Measurements from ENCODE around the gene SLC30A7.
"Not testable (repeated sequence)": the region's sequence is repeated elsewhere in the genome, so short reads cannot be mapped to it uniquely, and the experiment has no call there.

Gene SLC30A7

DNA sequence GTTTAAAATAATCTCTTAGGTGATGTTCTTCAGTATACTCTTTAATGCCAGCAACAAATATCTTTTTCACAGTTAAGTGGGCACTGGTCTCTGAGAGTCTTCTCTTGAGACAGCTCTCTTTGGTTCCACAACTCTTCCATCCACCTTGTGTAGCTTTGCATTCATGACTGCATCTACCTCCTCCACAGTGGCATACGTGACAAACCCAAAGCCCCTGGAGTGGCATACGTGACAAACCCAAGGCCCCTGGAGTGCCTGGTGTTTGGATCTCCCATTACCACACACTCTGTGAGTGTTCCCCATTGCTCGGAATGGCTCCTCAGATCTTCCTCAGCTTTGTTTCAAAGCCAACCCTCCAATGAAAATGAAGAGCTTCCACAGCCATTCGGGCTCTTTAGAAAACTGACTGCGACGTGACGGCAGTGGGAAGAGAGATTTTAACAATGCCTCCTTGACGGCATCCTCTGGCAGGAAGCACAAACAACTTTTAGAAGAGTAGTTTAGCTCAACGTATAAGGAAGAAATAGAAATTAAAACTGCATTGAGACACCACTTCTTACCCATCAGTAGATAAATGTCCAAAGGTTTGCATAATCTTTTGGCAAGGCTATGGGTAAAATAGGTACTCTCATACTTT lies 45.8 kb downstream of the SLC30A7 start:
- no peak for DNase-seq

DNA sequence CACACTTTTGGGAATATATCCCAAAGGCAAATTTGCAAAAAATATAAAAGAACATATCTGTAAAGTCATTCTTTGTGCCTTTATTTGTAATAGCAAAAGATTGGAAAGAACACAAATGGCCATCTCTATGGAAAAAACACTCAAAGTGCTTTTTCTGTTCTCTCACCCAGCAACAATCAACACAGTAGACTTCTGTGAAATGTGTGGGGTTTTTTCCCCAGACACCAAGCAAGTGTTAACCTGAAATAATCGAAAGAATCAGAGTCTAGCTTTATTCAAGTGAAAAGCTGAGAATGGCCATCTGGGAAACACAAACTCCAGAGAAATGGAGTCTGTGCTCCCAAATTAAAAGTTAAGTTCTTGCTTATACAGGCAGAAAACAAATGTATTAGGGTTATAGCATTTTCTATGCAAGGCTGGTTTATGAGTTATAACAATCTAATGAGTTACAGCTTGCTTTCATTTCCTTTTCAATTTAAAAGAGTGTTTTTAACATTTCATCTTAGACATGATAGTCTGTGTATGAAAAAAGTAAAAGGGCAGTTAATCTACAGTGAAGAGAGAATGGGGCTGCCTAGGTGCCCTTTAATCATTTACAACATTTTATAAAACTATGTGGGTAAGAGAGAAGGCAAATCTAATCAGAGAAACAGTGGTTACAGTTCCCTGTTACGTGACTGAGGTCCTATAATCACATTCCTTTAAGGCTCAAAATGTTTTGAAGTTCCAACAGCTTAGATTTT lies 46.6 kb downstream of the SLC30A7 start:
- no peak for DNase-seq

DNA sequence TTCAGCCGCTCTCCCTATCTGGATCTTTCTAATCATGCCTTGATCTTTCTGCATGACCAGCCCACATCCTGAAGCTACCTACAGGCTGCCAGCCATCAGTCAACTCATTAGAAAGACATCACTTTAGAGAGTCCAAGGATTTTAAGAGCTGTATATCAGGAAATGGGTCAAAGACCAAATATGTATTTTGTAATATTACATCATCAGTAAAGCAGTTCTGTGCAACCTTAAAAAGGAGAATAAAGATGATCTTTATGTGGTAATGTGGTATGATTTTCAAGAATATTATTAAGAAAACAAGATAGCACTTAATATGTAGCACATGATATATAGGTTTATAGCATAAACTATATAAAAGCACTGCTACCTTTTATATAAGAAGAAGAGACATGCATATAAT lies 47.6 kb downstream of the SLC30A7 start:
- DNase-seq: no peak

DNA sequence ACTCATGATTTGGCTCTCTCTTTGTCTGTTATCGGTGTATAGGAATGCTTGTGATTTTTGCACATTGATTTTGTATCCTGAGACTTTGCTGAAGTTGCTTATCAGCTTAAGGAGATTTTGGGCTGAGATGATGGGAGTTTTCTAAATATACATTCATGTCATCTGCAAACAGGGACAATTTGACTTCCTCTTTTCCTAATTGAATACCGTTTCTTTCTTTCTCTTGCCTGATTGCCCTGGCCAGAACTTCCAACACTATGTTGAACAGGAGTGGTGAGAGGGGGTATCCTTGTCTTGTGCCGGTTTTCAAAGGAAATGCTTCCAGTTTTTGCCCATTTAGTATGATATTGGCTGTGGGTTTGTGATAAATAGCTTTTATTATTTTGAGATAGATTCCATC lies 50.2 kb downstream of the SLC30A7 start:
- DNase-seq: not testable (repeated sequence)

DNA sequence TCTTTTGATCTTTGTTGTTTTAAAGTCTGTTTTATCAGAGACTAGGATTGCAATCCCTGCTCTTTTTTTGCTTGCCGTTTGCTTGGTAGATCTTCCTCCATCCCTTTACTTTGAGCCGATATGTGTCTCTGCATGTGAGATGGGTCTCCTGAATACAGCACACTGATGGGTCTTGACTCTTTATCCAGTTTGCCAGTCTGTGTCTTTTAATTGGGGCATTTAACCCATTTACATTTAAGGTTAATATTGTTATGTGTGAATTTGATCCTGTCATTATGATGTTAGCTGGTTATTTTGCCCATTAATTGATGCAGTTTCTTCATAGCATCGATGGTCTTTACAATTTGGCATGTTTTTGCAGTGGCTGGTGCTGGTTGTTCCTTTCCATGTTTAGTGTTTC lies 51.9 kb downstream of the SLC30A7 start:
- DNase-seq: not testable (repeated sequence)

DNA sequence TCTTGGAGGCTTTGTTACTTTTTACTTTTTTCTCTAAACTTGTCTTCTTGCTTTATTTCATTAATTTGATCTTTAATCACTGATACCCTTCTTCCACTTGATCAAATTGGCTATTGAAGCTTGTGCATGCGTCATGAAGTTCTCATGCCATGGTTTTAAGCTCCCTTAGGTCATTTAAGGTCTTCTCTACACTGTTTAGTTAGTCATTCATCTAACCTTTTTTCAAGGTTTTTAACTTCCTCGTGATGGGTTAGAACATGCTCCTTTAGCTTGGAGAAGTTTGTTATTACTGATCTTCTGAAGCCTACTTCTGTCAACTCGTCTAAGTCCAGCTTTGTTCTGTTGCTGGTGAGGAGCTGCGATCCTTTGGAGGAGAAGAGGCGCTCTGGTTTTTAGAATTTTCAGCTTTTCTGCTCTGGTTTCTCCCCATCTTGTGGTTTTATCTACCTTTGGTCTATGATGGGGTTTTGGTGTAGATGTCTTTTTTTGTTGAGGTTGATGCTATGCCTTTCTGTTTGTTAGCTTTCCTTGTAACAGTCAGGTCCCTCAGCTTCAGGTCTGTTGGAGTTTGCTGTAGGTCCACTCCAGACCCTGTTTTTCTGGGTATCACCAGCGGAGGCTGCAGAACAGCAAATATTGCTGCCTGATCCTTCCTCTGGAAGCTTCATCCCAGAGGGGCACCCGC lies 53.0 kb downstream of the SLC30A7 start:
- DNase-seq: not testable (repeated sequence)

DNA sequence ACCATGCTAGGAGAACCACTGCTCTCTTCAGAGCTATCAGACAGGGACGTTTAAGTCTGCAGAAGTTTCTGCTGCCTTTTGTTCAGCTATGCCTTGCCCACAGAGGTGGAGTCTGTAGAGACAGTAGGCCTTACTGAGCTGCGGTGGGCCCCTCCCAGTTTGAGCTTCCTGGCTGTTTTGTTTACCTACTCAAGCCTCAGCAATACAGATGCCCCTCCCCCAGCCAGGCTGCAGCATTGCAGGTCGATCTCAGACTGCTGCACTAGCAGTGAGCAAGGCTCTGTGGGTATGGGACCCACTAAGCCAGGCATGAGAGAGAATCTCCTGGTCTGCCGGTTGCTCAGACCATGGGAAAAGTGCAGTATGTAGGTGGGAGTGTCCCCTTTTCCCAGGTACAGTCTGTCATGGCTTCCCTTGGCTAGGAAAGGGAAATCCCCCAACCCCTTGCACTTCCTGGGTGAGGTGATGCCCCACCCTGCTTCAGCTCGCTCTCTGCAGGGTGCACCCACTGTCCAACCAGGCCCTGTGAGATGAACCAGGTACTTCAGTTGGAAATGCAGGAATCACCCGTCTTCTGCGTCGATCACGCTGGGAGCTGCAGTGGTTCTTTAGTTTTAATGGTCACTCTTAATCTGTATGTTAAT lies 53.7 kb downstream of the SLC30A7 start:
- not testable (repeated sequence) for DNase-seq

DNA sequence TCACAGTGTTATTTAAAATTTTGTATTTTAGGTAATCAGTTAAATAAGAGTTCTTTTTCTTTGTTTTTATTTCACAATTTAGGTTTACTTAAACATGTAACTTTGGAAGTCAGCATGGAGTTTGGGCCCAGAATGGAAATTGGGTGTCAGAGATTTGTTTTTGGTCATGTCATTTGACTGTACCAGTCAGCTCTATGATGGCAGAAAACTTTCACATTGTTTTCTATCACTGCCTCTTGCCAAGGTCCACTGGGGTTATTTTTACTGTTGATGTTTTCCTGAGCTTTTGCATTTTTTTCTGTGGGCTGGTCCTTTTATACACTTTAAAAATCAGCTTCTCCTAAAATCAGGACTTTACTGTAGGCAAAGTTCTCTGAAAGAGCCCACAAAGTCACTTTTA lies 54.4 kb downstream of the SLC30A7 start:
- no peak for DNase-seq

DNA sequence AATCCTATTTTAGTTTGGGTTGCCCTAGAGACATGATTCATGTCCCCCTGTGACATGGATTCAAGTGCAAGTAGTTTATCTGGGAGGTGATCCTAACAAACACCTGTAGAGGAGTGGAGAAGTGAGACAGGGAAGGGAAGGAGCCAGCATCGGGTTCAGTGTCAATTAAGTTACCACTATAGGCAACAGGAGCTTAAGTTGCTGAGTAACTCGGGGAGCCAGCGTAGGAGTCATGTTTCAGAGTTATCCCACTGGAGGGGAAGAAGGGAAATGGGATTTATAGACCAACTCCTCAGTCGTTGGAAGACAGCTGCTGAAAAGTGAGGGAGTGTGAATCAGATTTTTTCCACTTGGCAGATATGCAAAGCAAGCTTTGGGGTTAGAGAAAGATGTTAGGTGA lies 54.9 kb downstream of the SLC30A7 start:
- no peak for DNase-seq

DNA sequence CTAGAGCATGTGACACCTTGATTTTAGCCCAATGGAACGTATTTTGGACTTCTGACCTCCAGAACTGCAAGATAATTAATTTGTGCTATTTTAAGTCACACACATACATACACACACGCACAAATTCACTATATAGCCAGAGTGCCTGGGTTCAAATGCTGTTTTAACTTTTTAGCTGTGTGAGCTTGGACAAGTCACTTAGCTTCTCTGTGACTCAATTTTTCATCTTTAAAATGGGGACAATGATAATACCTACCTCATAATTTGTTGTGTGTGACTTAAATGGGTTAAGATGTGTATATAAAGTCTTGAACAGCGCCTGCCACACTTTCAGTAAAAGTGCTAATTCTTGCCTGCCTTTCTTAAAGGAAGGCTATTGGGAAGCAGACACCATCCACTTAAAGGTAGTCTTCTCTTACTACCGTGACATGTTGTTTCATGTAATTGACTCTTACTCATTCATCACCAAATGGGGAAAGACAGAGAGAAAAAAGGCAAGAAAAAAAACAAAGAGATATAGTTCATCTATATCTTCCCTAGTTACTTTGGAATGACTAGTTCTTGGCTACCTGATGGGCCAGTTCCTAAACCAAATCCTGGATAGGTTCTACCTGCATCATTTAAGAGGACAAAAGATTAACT lies 56.3 kb downstream of the SLC30A7 start:
- DNase-seq: no peak

DNA sequence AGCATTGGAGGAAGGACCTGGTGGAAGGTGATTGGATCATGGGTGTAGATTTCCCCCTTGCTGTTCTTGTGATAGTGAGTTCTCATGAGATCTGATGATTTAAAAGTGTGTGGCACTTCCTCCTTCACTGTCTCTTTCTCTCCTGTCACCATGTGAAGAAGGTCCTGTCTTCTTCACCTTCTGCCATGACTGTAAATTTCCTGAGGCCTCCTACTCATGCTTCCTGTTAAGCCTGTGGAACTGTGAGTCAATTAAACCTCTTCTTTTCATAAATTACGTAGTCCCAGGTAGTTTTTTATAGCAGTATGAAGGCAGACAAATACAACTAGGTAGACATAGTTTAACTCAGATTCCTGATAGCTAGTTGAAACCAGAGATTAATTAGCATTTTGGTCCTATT lies 57.1 kb downstream of the SLC30A7 start:
- not testable (repeated sequence) for DNase-seq

DNA sequence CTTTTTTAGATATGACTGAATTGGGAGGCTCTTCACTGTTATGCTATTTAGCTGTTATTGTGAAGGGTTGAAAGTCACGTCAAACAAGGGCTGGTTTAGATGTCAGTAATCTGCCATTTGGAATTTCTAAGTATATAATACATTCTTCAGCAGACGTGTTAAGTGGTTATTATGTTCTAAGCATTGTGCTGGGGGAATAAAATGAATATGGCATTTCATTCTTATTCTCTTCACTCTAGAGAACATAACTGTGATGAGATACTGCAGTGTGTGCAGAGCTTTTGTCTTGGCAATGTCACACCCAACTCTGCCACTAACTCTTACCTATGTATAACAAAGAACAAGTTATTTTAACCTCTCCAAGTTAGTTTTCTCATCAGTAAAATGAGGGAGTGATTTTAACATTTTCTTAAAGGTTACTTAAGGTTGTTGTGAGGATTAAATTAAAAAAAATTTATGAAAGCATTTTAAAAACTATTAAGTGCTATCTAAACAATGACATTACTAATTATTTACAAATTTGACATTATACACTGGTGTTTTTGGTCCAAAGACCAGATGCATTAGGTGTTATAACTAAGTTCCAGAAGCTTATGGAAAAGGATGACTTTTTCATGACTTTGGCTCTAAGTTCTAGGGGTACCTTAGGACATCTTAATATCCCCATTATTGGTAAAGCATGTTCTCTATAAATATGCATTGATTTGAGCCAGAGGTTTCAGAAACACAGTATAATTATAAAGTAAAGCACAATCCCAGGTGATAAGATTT lies 58.3 kb downstream of the SLC30A7 start:
- DNase-seq: no peak

DNA sequence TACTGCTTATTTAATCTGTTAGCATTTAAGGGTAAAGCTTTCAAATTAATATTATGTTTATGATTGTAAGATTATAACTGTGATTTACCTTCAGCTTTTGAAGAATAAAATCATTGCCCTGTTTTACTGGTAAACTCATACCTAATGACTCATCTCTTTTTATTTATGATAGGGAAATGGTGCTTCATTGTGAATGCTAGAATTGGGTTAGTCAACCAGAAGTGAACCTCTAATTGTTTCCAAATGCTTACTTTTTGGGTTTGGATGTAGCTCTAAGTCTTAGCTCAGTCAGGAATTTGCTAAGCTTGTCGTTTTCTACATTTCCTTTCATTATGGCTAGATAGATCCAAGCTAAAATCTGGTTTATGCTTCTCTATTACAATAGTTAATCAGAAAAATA lies 59.4 kb downstream of the SLC30A7 start:
- DNase-seq: no peak

DNA sequence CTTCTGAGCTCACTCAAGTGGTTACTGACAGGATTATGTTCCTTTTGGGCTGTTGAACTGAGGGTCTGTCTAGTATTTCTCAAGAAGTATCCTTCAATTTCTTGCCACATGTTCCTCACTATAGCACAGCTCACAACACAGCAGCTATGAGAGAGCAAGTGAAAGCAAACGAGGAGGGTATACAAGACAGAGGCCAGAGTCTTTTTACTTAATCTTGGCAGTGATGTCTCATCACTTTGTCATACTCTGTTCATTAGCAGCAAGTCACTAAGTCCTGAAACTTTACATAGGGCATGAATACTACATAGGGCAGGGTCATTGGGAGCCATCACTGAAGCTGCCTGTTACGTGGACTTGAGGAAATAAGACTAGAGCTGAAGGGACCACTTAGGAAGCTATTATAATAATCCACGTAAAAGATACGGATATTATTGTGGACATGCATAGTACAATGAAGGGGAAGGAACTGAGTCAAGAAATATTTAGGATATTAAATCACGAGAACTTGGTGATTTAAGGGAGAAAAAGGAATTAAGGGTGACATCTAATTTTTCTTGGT lies 63.7 kb downstream of the SLC30A7 start:
- DNase-seq: no peak

DNA sequence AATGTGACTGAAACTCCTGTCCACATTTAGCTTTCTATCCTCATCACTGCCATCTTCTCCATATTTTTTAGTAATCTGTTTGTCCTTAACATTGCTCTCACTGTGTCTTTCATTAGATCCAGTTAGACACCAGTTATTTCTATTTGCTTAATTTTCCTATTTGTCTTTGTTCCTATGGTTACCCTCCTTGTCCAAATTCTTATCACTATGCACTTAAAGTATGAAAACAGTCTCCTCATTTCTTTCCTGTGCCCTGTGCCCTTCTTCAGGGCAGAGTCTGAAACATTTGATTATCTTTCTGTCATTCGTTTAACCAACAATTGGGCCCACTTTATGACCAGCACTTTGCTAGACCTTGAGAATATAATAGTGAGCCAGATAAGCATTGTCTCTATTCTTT lies 64.2 kb downstream of the SLC30A7 start:
- no peak for DNase-seq

DNA sequence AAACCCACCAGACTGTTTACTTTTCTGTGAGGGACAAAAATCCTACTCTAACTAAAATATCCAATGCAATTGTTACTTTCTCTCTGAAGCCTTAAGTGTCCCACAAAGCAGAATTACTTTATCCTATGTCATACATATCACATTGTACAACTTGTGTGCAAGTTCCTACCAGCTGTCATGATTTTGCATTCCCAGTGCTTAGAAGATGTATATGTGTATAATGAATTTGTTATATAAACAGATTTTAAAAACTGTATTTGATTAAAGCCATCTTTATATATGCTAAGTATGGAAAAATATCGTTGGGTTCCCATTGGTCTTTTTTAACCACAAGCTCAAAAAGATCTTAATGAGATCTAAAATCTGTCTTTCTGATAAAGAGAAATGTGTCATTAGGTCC lies 72.7 kb downstream of the SLC30A7 start:
- DNase-seq: no peak

DNA sequence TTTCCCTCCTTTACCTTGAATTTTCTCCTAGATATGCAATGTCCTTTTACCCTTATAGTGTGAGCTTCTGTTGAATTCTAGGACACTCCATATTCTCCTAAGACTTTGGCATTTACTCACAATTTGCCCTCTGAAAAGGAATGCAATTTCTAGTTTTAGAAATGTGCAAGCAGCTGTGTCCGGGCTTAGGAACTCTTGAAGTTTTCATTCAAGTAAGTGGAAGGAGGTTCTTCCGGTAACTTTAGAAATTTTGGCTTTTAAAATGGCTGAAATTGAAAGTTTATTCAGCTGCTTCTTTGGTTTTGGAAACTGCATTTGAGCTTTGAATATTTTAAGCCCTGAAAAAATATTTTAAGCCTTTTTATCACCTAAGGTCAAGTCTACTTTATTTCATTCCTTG lies 73.4 kb downstream of the SLC30A7 start:
- no peak for DNase-seq

DNA sequence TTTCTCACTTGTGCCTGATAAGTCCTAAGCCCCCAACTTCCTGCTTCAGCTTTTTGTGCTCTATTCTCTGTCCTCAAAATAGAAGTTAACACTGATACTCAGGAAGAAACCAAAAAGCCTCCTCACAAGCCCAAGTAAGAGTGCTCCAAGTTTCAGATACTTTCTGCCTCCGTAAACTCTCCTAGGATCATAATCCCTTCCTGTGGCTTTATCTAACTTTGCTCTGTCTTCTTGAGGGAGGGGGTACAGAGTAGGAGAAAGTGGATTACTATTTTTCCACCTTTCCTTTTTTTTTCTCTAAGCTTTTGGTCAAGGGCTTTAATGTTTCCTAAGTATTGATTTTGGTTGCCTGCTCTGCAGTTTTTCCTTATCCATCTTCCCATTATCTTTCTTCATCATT lies 75.1 kb downstream of the SLC30A7 start:
- DNase-seq: no peak

DNA sequence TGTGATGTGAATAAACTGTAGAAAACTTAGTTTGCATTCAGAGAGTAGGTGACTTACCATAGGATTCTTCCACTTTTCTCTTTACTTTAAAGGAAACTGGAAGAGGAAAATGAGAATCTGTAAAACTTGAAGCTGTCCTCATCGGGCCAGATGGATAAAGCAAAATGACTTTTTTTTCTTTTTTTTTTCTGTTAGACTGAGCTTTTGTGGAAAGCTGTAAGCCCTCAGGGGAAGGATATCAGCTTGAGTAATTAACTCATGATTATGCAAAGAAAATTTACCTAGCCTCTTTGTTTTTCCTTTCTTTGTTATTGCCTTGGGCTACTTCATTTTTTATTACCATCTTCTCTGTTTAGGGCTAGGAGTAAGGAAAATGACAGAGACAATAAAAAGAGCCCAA lies 76.3 kb downstream of the SLC30A7 start:
- no peak for DNase-seq

DNA sequence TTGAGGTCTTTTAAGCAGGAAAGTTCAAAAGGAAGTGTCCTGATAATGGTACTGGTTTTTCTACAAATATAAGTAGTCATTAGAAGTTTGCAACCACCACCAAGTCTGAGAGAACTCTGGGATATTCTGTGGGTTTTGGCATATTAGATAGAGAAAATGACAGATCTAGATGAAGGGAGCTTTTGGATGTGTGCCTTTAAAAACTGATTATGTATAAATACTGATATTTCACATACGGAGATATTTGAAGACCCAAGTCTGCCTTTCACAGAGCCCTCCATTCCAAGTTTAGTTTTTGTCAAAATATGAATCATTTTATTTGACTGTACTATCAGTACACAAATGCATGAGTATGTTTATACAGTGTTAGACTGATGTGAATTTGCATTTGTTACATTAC lies 81.0 kb downstream of the SLC30A7 start:
- no peak for DNase-seq

DNA sequence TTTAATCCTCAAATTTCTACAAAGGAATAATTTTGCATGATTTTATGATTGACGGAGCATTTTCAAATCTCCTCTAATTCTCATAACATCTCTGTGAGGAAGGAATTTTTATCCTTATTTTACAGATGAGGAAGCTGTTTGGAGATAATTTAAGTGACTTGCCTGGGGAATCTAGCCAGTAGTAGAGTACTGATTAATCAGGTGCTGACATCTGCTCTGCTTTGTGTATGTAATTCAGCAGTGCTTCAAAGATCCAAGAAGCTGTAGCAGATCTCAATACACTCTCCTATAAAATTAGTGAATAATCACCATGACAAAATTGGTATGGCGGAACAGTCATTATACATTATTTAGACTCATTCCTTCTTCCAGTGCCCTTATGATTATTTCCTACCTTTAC lies 83.7 kb downstream of the SLC30A7 start:
- no peak for DNase-seq

DNA sequence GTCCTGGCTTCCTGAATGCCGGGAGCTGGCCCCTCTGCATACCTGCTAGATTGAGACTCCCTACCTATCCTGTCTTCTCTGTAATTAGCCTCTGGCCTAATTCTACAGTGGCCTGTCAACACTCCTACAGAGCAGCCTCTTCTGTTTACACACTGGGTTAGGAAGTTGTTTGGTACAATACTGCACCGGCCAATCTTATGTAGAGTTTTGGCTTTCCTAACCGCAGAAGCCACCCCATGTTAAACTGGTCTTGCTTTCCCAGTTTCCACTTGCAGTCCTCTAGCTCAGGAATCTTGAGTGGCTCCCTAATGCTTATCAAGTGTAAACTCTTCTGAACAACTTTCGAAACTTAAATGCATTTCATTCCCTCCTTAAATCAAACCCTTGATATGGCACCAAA lies 86.9 kb downstream of the SLC30A7 start:
- no peak for DNase-seq
